Common myeloid progenitor, CD34-positive (primary cell): ENCODE data around the gene SDHB.
A peak's percentile ranks its signal among the peaks of the same experiment; 100 is the strongest.

ENCODE experiments used
- CTCF ChIA-PET: fragments of 350-600 bp; sonication (Branson Sonifier 250); formaldehyde crosslinking; loops from one replicate; lab custom pipeline; 2021; ENCODE audit warnings: antibody characterized with exemption; lab: Charles Lee
- POLR2A ChIA-PET: fragments of 350-600 bp; sonication (Branson Sonifier 250); formaldehyde crosslinking; loops from one replicate; lab custom pipeline; 2021; ENCODE audit warnings: antibody characterized with exemption; lab: Charles Lee
- DNase-seq, 3 donors: peaks; one replicate each; pipeline versions ENCODE4 v3.0.0 to v3.0.0-alpha.2; 2013
- H3K27ac ChIP-seq, 2 experiments: 1 replicate in 1 of 2; 2 replicates in 1 of 2; pipeline ENCODE4 v1.7.0; 2013; ENCODE audit warnings: inconsistent platforms in 2 of 2, low read length in 2 of 2, mild to moderate bottlenecking in 2 of 2, low read depth in 1 of 2, moderate library complexity in 1 of 2; ENCODE audit not compliant: severe bottlenecking in 2 of 2, insufficient read depth in 1 of 2, poor library complexity in 1 of 2
- H3K27me3 ChIP-seq, 5 experiments: replicated peaks in 2 of 5; 1 replicate in 3 of 5; 2 replicates in 2 of 5; pipeline versions ENCODE4 v1.6.1 to v1.7.0; 2013; ENCODE audit warnings: low read length in 4 of 5, mild to moderate bottlenecking in 2 of 5, moderate library complexity in 2 of 5, inconsistent platforms in 1 of 5; ENCODE audit not compliant: insufficient read depth in 5 of 5, control insufficient read depth in 4 of 5
- H3K36me3 ChIP-seq, 4 experiments: 1 replicate in 2 of 4; 2 replicates in 2 of 4; pipeline versions ENCODE4 v1.6.1 to v1.7.0; 2013; ENCODE audit warnings: low read length in 3 of 4, control low read depth in 1 of 4, mild to moderate bottlenecking in 1 of 4; ENCODE audit not compliant: control insufficient read depth in 4 of 4, insufficient read depth in 4 of 4
- H3K4me1 ChIP-seq, 4 experiments: 1 replicate in 3 of 4; 2 replicates in 1 of 4; pipeline versions ENCODE4 v1.6.1 to v1.7.1; 2013; ENCODE audit warnings: low read length in 3 of 4, mild to moderate bottlenecking in 3 of 4, control low read depth in 1 of 4, inconsistent platforms in 1 of 4, moderate library complexity in 1 of 4; ENCODE audit not compliant: control insufficient read depth in 4 of 4, insufficient read depth in 4 of 4; ENCODE audit errors: control extremely low read depth in 1 of 4
- H3K4me3 ChIP-seq, 7 experiments: 1 replicate in 4 of 7; 2 replicates in 3 of 7; pipeline versions ENCODE4 v1.5.1 to v1.7.0; 2013; ENCODE audit warnings: mild to moderate bottlenecking in 7 of 7, low read length in 6 of 7, moderate library complexity in 6 of 7, inconsistent platforms in 2 of 7, low read depth in 2 of 7, control low read depth in 1 of 7; ENCODE audit not compliant: insufficient read depth in 4 of 7, control insufficient read depth in 1 of 7; ENCODE audit errors: extremely low read depth in 1 of 7
- H3K9me3 ChIP-seq, 5 experiments: 1 replicate in 4 of 5; 2 replicates in 1 of 5; pipeline versions ENCODE4 v1.6.1 to v1.7.1; 2013; ENCODE audit warnings: low read length in 4 of 5, mild to moderate bottlenecking in 2 of 5, inconsistent platforms in 1 of 5, low read depth in 1 of 5, moderate library complexity in 1 of 5; ENCODE audit not compliant: control insufficient read depth in 4 of 5, insufficient read depth in 2 of 5; ENCODE audit errors: control extremely low read depth in 1 of 5
- WGBS: methylation state at CpG from one replicate; pipeline ENCODE4 v1.1.5; 2013; ENCODE audit not compliant: insufficient coverage; 5-methylcytosine and 5-hydroxymethylcytosine counted together

The SDHB gene

DNA sequence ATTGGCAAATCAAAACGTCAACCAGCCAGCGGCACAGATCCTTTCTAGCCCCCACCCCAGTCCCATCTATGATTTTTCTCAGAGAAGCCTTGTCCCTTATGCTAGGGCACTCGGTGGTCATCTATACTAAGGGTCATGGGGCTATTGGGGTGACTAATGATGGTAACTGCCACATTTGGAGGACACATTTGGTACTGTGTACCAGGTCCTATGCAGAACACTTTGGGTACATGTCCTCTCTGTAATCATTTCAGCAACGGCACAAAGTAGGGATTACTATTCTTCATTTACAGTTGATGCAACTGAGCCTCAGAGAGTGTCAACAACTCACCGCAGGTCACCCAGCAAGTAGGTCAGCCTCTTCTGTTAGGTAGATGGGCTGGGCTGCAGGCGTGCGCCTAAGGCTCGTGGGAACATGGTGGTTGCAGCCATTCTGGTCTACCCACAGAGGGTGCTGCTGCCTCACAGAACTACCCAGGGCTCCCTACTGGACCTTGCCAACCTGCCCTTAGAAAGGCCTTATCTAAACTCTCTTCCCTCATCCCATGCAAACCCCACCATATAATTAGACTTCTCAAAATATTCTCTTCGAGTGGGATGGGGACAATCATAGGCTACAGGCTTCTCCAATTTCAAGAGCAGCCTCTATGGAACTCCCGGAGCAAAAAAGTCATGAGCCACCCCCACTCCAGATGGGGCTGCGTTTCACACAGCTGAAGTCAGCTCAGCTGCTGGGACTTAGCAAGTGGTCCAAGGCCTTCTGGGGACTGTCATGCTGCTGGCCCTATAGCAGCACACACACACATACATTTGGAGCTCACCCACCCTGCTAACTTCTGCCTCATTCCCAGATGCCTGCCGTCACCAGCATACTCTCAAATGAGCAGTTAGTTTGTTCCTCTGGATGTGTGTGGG, 5.8 kb upstream of the SDHB start:
- no peaks in the 10 kb centered on the region for H3K27me3 ChIP-seq
- no peaks in the 10 kb centered on the region for H3K36me3 ChIP-seq
- H3K4me1 ChIP-seq, result peaks cover 0 to 20% (median 2%) of the 10 kb centered on the region in 4 experiments
- H3K4me3 ChIP-seq, result no peak overlapping the region
- ChIA-PET CTCF (interaction anchor here (0.7 to 4.2 kb wide), 17 partner anchors 12 to 312 kb away, joined by 3 to 21 read pairs (median 4); partner anchors contain the start of gene PADI6), POLR2A (no interaction called here)
- H3K27ac ChIP-seq, result no peak overlapping the region
- H3K9me3 ChIP-seq, result no peaks in the 10 kb centered on the region
- DNase-seq, result peak; percentile 69 to 81 (median 71)
- 53% methylated on average over 11 of the region's 12 CpGs for WGBS

DNA sequence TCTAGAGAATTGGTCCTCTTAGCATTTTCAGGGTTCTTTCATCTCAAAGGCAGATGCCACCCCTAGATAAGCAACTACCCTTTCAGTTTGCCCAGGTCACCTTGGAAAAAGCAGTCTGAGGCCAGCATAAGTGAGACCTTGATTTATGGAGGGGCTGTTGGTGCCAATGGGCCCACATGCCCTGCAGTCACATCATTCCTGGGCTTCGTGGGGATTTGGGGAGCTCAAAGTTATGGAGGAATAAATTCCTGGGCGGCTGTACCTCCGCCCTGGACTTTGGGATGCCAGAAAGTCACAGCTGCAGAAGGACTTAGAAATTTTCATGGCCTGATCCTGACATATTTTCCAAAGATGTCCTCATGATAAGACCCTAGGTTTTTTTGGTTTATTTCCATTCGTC, 2.7 kb upstream of the SDHB start:
- H3K4me3 ChIP-seq, result no peak overlapping the region
- H3K36me3 ChIP-seq, result peaks cover 0 to 1% (median 0%) of the 10 kb centered on the region in 4 experiments
- no peaks in the 10 kb centered on the region for H3K9me3 ChIP-seq
- WGBS, result 97% methylated on average over 4 of the region's 4 CpGs
- H3K27me3 ChIP-seq, result no peaks in the 10 kb centered on the region
- POLR2A ChIA-PET, result no interaction called here
- no peak for DNase-seq
- CTCF ChIA-PET, result interaction anchor here (1.3 to 1.8 kb wide), 2 partner anchors 13 to 181 kb away, joined by 4 to 6 read pairs; no protein-coding TSS in a partner anchor
- no peak overlapping the region for H3K27ac ChIP-seq
- H3K4me1 ChIP-seq, result peaks cover 7 to 29% (median 15%) of the 10 kb centered on the region in 4 experiments

DNA sequence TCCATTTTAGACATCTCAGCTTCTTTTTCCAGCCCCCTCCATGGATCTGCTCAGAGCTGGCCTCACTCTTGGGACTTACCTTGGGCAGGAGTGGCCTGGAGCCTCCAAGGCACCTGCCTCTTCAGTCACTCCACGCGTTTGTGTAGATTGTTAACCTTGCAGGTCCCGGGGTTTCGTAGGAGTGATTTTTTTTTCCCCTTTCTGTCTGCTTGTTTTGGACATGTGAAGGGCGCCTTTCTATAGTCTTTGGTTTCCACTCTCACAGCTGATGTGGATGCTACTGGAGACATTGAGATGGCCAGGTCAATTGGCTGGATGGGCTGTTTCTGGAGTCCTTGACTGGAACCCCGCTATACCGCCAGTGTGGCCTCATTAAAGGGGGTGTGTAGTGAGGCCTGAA, 2.0 kb upstream of the SDHB start:
- ChIA-PET CTCF (interaction anchor here (1.0 to 1.4 kb wide), 3 partner anchors 66 to 351 kb away, joined by 3 to 5 read pairs (median 4); no protein-coding TSS in a partner anchor), POLR2A (no interaction called here)
- WGBS, result 94% methylated on average over 6 of the region's 7 CpGs
- no peaks in the 10 kb centered on the region for H3K9me3 ChIP-seq
- no peak overlapping the region for H3K27ac ChIP-seq
- H3K36me3 ChIP-seq, result peaks cover 0 to 9% (median 1%) of the 10 kb centered on the region in 4 experiments
- no peaks in the 10 kb centered on the region for H3K27me3 ChIP-seq
- no peak overlapping the region for H3K4me3 ChIP-seq
- no peak for DNase-seq
- H3K4me1 ChIP-seq, result peaks cover 7 to 23% (median 15%) of the 10 kb centered on the region in 4 experiments

DNA sequence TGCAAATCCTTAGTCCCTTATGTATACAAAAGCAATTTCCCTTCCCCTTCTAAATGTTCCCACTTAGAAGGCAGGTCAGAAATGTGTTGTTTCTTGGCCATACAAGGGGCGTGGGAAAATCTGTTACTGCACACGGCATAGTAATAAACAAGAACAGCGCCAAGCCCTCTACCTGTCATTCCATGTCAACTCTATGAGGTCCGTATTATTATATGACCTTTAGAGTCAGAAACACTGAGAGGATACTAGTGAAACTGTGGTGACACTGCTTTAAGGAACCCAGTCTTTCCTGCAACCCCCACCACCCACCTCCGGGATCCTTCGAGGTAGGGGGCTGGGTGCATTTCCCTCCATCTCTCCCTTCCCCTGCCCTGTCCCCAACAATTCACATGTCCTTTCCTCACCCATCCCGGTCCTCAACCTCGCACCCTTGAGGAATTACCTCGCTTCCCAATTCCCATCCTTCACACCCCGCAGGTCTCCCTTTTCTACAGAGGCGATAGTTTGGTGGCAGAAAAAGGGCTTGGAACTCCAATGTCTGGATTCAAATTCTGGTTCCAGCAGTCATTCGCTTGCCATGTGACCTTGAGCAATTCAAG, 647 bp downstream of the SDHB start:
- Histone ChIP-seq H3K27me3 (no peaks in the 10 kb centered on the region), H3K27ac (peak overlapping the region; percentile 73 to 88), H3K9me3 (no peaks in the 10 kb centered on the region), H3K4me1 (peaks cover 7 to 15% (median 13%) of the 10 kb centered on the region in 4 experiments), H3K4me3 (peak overlapping the region; percentile 78 to 100 (median 95)), H3K36me3 (peaks cover 0 to 18% (median 14%) of the 10 kb centered on the region in 4 experiments)
- ChIA-PET POLR2A (interaction anchor here (0.7 kb wide), 1 partner anchor 86 kb away, joined by 3 read pairs; no protein-coding TSS in a partner anchor), CTCF (interaction anchor here (1.6 kb wide), 1 partner anchor 30 kb away, joined by 6 read pairs; no protein-coding TSS in a partner anchor)
- WGBS, result 13% methylated on average over 8 of the region's 12 CpGs
- no peak for DNase-seq

DNA sequence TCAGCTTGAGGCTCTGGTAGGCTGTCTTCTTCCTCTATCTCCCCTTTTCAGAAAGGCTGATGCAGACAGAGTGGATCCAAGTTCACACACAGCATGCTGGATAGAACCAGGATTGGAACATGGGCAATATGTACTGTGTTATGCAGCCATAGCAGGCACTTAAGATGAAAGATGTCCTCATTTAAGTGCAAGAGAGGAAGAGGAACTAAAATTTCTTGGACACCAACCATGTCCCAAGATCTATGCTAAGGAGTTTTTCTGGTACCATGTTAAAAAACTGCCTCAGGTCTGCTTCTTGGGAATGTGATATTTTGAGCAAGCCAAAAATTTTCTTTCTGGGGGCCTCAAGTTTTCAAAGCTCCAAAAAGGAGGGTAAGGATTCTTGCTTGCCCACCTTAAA, 1.2 kb downstream of the SDHB start:
- H3K9me3 ChIP-seq, result no peaks in the 10 kb centered on the region
- H3K4me1 ChIP-seq, result peaks cover 7 to 15% (median 13%) of the 10 kb centered on the region in 4 experiments
- ChIA-PET POLR2A (no interaction called here), CTCF (interaction anchor here (1.6 kb wide), 1 partner anchor 29 kb away, joined by 6 read pairs; no protein-coding TSS in a partner anchor)
- peak overlapping the region in 1 of 2 experiments; percentile 88 for H3K27ac ChIP-seq
- H3K27me3 ChIP-seq, result no peaks in the 10 kb centered on the region
- no peak for DNase-seq
- peaks cover 0 to 22% (median 14%) of the 10 kb centered on the region in 4 experiments for H3K36me3 ChIP-seq
- peak overlapping the region in 6 of 7 experiments; percentile 81 to 100 (median 96) for H3K4me3 ChIP-seq

DNA sequence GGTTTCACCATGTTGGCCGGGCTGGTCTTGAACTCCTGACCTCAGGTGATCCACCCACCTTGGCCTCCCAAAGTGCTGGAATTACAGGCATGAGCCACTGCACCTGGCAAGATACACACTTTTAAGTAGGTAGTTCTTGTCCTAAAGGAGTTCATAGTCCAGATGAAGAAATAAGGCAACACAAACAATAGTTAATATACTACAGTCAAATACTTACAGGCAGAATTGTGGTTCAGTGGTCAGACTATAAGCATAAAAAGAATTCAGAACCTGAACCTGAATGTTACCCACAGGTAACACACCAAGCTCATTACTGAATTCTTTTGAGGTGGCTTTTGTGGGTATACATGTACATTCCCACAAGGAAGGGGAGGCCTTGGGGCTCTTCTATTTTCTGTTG, 1.8 kb downstream of the SDHB start:
- ChIA-PET CTCF (interaction anchor here (1.3 to 1.6 kb wide), 2 partner anchors 29 to 193 kb away, joined by 3 to 6 read pairs; no protein-coding TSS in a partner anchor), POLR2A (no interaction called here)
- Histone ChIP-seq H3K4me3 (peak overlapping the region in 1 of 7 experiments; percentile 99), H3K27ac (no peak overlapping the region), H3K9me3 (no peaks in the 10 kb centered on the region), H3K4me1 (peaks cover 7 to 15% (median 13%) of the 10 kb centered on the region in 4 experiments), H3K36me3 (peaks cover 0 to 22% (median 14%) of the 10 kb centered on the region in 4 experiments), H3K27me3 (no peaks in the 10 kb centered on the region)
- no CpG with 5 or more reads among the region's 1 CpG for WGBS
- DNase-seq, result no peak
